AG04450 (cell line): ENCODE results near the gene PALLD. TPM values are rescaled to one million over a fixed set of nuclear protein-coding genes. Genes with fewer than 3 reads are reported as not detected.

ENCODE experiments used
- CTCF ChIA-PET: fragments of 300-600, 350-600 bp; formaldehyde crosslinking; extraction: SDS; loops from one replicate; lab custom pipeline; 2022; ENCODE audit warnings: antibody characterized with exemption, inconsistent platforms; lab: Charles Lee
- POLR2A ChIA-PET: fragments of 350-600 bp; formaldehyde crosslinking; extraction: SDS; loops from one replicate; lab custom pipeline; 2021; ENCODE audit warnings: antibody characterized with exemption, inconsistent platforms; lab: Yijun Ruan, JAX
- DNase-seq: peaks from one replicate; pipeline ENCODE4 v3.0.0-alpha.2; 2011; ENCODE audit warnings: low read depth, low spot score
- H3K27ac ChIP-seq: one replicate; pipeline ENCODE4 v1.5.1; 2012; ENCODE audit warnings: low read depth, low read length, control low read depth
- H3K27me3 ChIP-seq: one replicate; pipeline ENCODE4 v1.6.0; 2012; ENCODE audit warnings: low read length; ENCODE audit not compliant: control insufficient read depth, insufficient read depth
- H3K4me3 ChIP-seq: 2 replicates; pipeline ENCODE4 v1.5.1; 2011; ENCODE audit warnings: mild to moderate bottlenecking, low read depth, low read length, control low read depth
- H3K9me3 ChIP-seq: 2 replicates; pipeline ENCODE4 v1.5.1; 2012; ENCODE audit warnings: low read length; ENCODE audit not compliant: control insufficient read depth, insufficient read depth
- CTCF ChIP-seq: IDR thresholded peaks from 2 replicates; pipeline ENCODE4 v1.5.1; 2011; ENCODE audit warnings: low read depth, low read length, control low read depth, inconsistent platforms
- polyA plus RNA-seq: library from polyadenylated mRNA; depleted of rRNA; stranded (reverse); fragments of >200 nt; gene quantifications from 2 replicates; pipeline ENCODE4 v1.2.3, GENCODE V29; 2011

Gene PALLD
- polyA plus RNA-seq, 1 experiment: 159 TPM

- H3K9me3 ChIP-seq: no peaks in the 10 kb centered on the region
- no peak for DNase-seq
- no peak overlapping the region for H3K27ac ChIP-seq
- no peak overlapping the region for H3K4me3 ChIP-seq
- ChIA-PET POLR2A (no interaction called here), CTCF (no interaction called here)
- no peaks in the 10 kb centered on the region for H3K27me3 ChIP-seq
- TF ChIP-seq CTCF: no peak
Measured at GRCh38 chr4:168771251-168771650, 274.4 kb downstream of the PALLD start.

GRCh38 chr4:168773388-168774195 is 276.7 kb downstream of the PALLD start:
- DNase-seq: no peak
- no peak overlapping the region for H3K4me3 ChIP-seq
- TF ChIP-seq CTCF: no peak
- no peaks in the 10 kb centered on the region for H3K9me3 ChIP-seq
- CTCF ChIA-PET: no interaction called here
- POLR2A ChIA-PET: no interaction called here
- H3K27me3 ChIP-seq: no peaks in the 10 kb centered on the region
- H3K27ac ChIP-seq: no peak overlapping the region

GRCh38 chr4:168776382-168776781 is 279.5 kb downstream of the PALLD start:
- H3K27me3 ChIP-seq: no peaks in the 10 kb centered on the region
- no peak for TF ChIP-seq CTCF
- no peak overlapping the region for H3K4me3 ChIP-seq
- no peak for DNase-seq
- no peaks in the 10 kb centered on the region for H3K9me3 ChIP-seq
- ChIA-PET POLR2A (interaction anchor here (1.3 kb wide), 1 partner anchor 41 kb away, joined by 3 read pairs; no protein-coding TSS in a partner anchor), CTCF (no interaction called here)
- H3K27ac ChIP-seq: no peak overlapping the region

- H3K4me3 ChIP-seq: no peak overlapping the region
- no peak overlapping the region for H3K27ac ChIP-seq
- DNase-seq: no peak
- H3K27me3 ChIP-seq: no peaks in the 10 kb centered on the region
- no peak for TF ChIP-seq CTCF
- CTCF ChIA-PET: no interaction called here
- no peaks in the 10 kb centered on the region for H3K9me3 ChIP-seq
- POLR2A ChIA-PET: no interaction called here
Measured at GRCh38 chr4:168777277-168777965, 280.6 kb downstream of the PALLD start.

GRCh38 chr4:168781341-168781740 is 284.5 kb downstream of the PALLD start:
- TF ChIP-seq CTCF: no peak
- ChIA-PET POLR2A (no interaction called here), CTCF (no interaction called here)
- no peak overlapping the region for H3K27ac ChIP-seq
- no peak overlapping the region for H3K4me3 ChIP-seq
- H3K9me3 ChIP-seq: no peaks in the 10 kb centered on the region
- no peaks in the 10 kb centered on the region for H3K27me3 ChIP-seq
- DNase-seq: no peak
